ENCODE results near the gene MEI1. TPM values are rescaled to one million over a fixed set of nuclear protein-coding genes. Genes with fewer than 3 reads are reported as not detected.

The MEI1 gene
- total and polyA plus RNA-seq, 9 of the 15 experiments (the other 6 are each of a cell fraction or from before 2014, with no cell fraction given), result 0.08 to 0.68 (median 0.18) TPM; not detected in 2

DNA sequence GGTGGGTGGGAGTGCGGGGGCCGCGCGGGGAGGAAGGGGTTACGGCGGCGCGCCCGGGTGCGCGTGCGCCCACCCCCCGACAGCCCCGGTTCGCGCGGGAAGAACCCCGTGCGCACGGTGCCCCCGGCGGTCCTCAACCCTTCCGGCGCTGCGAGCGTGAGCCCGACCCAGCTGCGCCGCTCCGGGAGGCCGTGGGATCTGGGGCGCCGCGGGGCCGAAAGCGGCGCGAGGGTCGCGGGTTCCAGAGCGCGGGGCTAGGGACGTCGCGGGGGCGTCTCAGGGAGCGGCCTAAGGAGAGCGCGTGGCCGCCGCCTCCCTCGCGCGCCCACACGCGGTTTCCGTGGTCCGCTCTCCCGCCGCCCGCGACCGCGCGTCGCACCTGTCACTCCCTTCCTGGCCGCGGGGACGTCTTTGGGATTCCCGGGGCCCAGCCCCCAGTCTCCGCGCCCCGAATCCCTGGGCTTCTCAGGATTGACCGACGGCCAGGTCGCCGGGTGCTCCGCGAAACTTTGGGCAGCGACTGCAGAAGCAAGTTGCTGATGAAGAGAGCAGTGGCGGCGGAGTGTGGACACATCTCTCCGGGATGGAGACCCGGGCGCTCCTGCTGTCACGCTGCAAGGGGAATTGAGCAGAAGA lies 134.2 kb downstream of the MEI1 start (continued):
- TF ChIP-seq, protein P1, sequence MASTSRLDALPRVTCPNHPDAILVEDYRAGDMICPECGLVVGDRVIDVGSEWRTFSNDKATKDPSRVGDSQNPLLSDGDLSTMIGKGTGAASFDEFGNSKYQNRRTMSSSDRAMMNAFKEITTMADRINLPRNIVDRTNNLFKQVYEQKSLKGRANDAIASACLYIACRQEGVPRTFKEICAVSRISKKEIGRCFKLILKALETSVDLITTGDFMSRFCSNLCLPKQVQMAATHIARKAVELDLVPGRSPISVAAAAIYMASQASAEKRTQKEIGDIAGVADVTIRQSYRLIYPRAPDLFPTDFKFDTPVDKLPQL (IDR thresholded peaks at IDR 0.05; ENCODE audit: extremely low read depth, insufficient read length), result no peak
- TF ChIP-seq L3MBTL2 (IDR thresholded peaks at IDR 0.05) (peak; percentile 89; the same call in 1 of the 2 replicates), POLR2H (tag; IDR thresholded peaks at IDR 0.05; ENCODE audit: low read depth) (no peak), CCNT2 (IDR thresholded peaks at IDR 0.05; ENCODE audit: borderline replicate concordance, extremely low read depth, insufficient read length, low read depth, low read length) (peak; percentile 19), XRCC3 (IDR thresholded peaks at IDR 0.05) (no peak), ZNF197 (CRISPR knock-in tag; IDR thresholded peaks at IDR 0.05; ENCODE audit: low read depth) (no peak), ZNF589 (CRISPR knock-in tag; IDR thresholded peaks at IDR 0.05; ENCODE audit: low read depth) (no peak), MAFF (IDR thresholded peaks at IDR 0.05; ENCODE audit: low read length) (no peak), SIRT6 (IDR thresholded peaks at IDR 0.05; ENCODE audit: low read depth, low read length) (no peak), ZNF3 (CRISPR knock-in tag; IDR thresholded peaks at IDR 0.05) (no peak), CHD1 (IDR thresholded peaks at IDR 0.05; ENCODE audit: low read length) (peak; percentile 88), ZNF253 (CRISPR knock-in tag; conservative IDR thresholded peaks at IDR 0.05) (no peak), POLR2AphosphoS5 (IDR thresholded peaks at IDR 0.05; ENCODE audit: control insufficient read depth, insufficient read depth, low read depth, low read length) (peak; percentile 7; the same call in 1 of the 2 replicates), RFX5 (IDR thresholded peaks at IDR 0.05; ENCODE audit: low read depth, low read length) (no peak), CHCHD3 (CRISPR knock-in tag; IDR thresholded peaks at IDR 0.05) (no peak)
- TF ChIP-seq, protein P2, sequence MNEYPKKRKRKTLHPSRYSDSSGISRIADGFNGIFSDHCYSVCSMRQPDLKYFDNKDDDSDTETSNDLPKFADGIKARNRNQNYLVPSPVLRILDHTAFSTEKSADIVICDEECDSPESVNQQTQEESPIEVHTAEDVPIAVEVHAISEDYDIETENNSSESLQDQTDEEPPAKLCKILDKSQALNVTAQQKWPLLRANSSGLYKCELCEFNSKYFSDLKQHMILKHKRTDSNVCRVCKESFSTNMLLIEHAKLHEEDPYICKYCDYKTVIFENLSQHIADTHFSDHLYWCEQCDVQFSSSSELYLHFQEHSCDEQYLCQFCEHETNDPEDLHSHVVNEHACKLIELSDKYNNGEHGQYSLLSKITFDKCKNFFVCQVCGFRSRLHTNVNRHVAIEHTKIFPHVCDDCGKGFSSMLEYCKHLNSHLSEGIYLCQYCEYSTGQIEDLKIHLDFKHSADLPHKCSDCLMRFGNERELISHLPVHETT (CRISPR knock-in tag; conservative IDR thresholded peaks at IDR 0.05 in 1 of 2, IDR thresholded peaks at IDR 0.05 in 1 of 2), result peak in 1 of 2 experiments; percentile 42; a peak in 1 of 4 replicates
- TF ChIP-seq, protein P3, sequence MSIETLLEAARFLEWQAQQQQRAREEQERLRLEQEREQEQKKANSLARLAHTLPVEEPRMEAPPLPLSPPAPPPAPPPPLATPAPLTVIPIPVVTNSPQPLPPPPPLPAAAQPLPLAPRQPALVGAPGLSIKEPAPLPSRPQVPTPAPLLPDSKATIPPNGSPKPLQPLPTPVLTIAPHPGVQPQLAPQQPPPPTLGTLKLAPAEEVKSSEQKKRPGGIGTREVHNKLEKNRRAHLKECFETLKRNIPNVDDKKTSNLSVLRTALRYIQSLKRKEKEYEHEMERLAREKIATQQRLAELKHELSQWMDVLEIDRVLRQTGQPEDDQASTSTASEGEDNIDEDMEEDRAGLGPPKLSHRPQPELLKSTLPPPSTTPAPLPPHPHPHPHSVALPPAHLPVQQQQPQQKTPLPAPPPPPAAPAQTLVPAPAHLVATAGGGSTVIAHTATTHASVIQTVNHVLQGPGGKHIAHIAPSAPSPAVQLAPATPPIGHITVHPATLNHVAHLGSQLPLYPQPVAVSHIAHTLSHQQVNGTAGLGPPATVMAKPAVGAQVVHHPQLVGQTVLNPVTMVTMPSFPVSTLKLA (conservative IDR thresholded peaks at IDR 0.05), result peak; percentile 51 to 52; a peak in 2 of 4 replicates
- TF ChIP-seq, protein P4, sequence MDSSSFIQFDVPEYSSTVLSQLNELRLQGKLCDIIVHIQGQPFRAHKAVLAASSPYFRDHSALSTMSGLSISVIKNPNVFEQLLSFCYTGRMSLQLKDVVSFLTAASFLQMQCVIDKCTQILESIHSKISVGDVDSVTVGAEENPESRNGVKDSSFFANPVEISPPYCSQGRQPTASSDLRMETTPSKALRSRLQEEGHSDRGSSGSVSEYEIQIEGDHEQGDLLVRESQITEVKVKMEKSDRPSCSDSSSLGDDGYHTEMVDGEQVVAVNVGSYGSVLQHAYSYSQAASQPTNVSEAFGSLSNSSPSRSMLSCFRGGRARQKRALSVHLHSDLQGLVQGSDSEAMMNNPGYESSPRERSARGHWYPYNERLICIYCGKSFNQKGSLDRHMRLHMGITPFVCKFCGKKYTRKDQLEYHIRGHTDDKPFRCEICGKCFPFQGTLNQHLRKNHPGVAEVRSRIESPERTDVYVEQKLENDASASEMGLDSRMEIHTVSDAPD (CRISPR knock-in tag; IDR thresholded peaks at IDR 0.05), result no peak
- TF ChIP-seq, protein P5, sequence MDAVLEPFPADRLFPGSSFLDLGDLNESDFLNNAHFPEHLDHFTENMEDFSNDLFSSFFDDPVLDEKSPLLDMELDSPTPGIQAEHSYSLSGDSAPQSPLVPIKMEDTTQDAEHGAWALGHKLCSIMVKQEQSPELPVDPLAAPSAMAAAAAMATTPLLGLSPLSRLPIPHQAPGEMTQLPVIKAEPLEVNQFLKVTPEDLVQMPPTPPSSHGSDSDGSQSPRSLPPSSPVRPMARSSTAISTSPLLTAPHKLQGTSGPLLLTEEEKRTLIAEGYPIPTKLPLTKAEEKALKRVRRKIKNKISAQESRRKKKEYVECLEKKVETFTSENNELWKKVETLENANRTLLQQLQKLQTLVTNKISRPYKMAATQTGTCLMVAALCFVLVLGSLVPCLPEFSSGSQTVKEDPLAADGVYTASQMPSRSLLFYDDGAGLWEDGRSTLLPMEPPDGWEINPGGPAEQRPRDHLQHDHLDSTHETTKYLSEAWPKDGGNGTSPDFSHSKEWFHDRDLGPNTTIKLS (IDR thresholded peaks at IDR 0.05; ENCODE audit: borderline replicate concordance, low read depth), result peak; percentile 19; the same call in 1 of the 2 replicates

Data from K562 (cell line).